ENCODE measurements around the gene EFS. TPM values are rescaled to one million over a fixed set of nuclear protein-coding genes. Genes with fewer than 3 reads are reported as not detected.

Gene EFS
- total RNA-seq, 4 donors from 2014 or later = 10.6 to 22.6 (median 14.6) TPM

DNA sequence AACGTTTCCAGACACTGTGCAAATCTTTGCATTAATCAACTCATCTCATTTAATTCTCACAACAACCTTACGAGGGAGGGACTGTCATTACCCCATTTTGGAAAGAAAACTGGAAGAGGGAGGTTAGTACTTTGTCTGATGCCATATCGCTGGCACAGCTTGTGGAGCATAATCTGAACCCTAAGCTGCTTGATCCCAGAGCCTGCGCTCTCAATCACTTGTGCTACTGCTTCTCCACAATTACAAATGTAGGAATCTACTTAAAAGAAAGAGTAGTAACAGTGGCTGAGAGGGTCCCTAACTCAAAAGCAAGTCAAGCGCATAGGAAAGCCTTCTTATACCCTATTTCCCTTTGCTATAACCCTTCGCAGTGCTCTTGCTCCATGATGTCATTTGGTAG lies 3.2 kb downstream of the EFS start:
- Histone ChIP-seq H3K4me1 (peaks cover 0 to 83% (median 16%) of the 10 kb centered on the region in 3 donors), H3K36me3 (peaks cover 0 to 35% of the 10 kb centered on the region in 2 donors), H3K27me3 (peaks cover 5% of the 10 kb centered on the region), H3K4me3 (no peak overlapping the region), H3K9me3 (no peaks in the 10 kb centered on the region), H3K27ac (peak overlapping the region in 3 of 4 donors; percentile 49 to 63 (median 60))
- ATAC-seq = no peak
- 64 to 66% methylated on average over 4 to 6 of the region's 6 CpGs for WGBS, 2 donors (ENCODE audit: low coverage in 1 of 2)
- TF ChIP-seq, protein P1, sequence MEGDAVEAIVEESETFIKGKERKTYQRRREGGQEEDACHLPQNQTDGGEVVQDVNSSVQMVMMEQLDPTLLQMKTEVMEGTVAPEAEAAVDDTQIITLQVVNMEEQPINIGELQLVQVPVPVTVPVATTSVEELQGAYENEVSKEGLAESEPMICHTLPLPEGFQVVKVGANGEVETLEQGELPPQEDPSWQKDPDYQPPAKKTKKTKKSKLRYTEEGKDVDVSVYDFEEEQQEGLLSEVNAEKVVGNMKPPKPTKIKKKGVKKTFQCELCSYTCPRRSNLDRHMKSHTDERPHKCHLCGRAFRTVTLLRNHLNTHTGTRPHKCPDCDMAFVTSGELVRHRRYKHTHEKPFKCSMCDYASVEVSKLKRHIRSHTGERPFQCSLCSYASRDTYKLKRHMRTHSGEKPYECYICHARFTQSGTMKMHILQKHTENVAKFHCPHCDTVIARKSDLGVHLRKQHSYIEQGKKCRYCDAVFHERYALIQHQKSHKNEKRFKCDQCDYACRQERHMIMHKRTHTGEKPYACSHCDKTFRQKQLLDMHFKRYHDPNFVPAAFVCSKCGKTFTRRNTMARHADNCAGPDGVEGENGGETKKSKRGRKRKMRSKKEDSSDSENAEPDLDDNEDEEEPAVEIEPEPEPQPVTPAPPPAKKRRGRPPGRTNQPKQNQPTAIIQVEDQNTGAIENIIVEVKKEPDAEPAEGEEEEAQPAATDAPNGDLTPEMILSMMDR (IDR thresholded peaks at IDR 0.05) = no peak
- TF ChIP-seq POLR2A (IDR thresholded peaks at IDR 0.05) (no peak), EP300 (IDR thresholded peaks at IDR 0.05) (no peak), POLR2AphosphoS5 (IDR thresholded peaks at IDR 0.05) (no peak)

DNA sequence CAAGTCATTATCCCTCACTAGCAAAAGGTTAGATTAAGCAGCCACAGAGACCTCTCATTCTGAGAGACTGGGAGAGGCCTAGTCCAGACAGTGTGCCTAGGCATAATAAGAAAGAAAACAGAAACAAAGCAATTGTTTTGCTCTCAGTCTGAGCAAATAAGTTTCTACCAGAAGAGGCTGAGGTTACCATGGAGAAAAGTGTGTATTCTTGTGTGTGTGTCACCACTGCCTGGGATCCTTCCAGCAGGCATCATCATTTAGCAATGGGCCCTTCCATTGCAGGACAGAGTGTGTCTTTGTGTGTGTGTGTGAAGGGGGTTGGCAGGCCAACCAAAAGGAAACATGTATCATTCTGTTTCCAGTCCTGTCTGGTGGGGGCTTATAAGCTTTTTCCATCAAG lies 3.7 kb downstream of the EFS start:
- H3K4me1 ChIP-seq = peaks cover 0 to 79% (median 16%) of the 10 kb centered on the region in 3 donors
- no peaks in the 10 kb centered on the region for H3K9me3 ChIP-seq
- peak; percentile 26 for ATAC-seq
- H3K36me3 ChIP-seq = peaks cover 0 to 40% of the 10 kb centered on the region in 2 donors
- H3K27me3 ChIP-seq = peaks cover 5% of the 10 kb centered on the region
- H3K27ac ChIP-seq = peak overlapping the region in 3 of 4 donors; percentile 60 to 63 (median 63)
- TF ChIP-seq POLR2A (IDR thresholded peaks at IDR 0.05) = peak in 1 of 2 donors; percentile 1
- no peak for TF ChIP-seq EP300 (IDR thresholded peaks at IDR 0.05)
- TF ChIP-seq, protein P1 (IDR thresholded peaks at IDR 0.05) = no peak
- TF ChIP-seq POLR2AphosphoS5 (IDR thresholded peaks at IDR 0.05) = peak; percentile 65
- H3K4me3 ChIP-seq = no peak overlapping the region

DNA sequence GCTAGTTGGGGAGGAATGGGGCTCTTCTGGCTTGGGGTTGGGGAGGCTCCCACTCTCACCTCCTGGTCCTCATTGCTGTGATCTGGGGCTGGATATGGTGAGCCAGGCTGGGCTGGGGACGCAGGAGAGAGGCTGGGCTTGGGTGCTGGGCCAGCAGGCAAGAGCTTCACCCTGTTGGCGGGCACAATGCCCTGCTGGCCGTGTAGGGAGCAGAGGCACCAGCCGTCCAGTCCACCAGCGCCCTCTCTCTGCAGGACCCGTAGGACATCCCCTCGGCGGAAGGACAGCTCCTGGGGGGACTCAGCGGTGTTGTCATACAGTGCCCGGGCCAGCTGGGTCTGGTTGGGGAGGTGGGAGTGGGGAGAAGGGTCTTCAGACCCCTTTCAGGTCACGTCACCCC lies 4.5 kb downstream of the EFS start:
- no peak for TF ChIP-seq POLR2AphosphoS5 (IDR thresholded peaks at IDR 0.05)
- TF ChIP-seq POLR2A (IDR thresholded peaks at IDR 0.05) = no peak
- no peak for TF ChIP-seq EP300 (IDR thresholded peaks at IDR 0.05)
- TF ChIP-seq, protein P1 (IDR thresholded peaks at IDR 0.05) = no peak
- Histone ChIP-seq H3K27ac (peak overlapping the region in 3 of 4 donors; percentile 60 to 63 (median 63)), H3K36me3 (peaks cover 0 to 45% of the 10 kb centered on the region in 2 donors), H3K4me3 (no peak overlapping the region), H3K27me3 (peaks cover 5% of the 10 kb centered on the region), H3K4me1 (peaks cover 0 to 71% (median 14%) of the 10 kb centered on the region in 3 donors), H3K9me3 (no peaks in the 10 kb centered on the region)
- no peak for ATAC-seq
- 65% methylated on average over 6 of the region's 11 CpGs; no CpG with 5 or more reads in 1 of the 2 donors for WGBS, 2 donors (ENCODE audit: low coverage in 1 of 2)

DNA sequence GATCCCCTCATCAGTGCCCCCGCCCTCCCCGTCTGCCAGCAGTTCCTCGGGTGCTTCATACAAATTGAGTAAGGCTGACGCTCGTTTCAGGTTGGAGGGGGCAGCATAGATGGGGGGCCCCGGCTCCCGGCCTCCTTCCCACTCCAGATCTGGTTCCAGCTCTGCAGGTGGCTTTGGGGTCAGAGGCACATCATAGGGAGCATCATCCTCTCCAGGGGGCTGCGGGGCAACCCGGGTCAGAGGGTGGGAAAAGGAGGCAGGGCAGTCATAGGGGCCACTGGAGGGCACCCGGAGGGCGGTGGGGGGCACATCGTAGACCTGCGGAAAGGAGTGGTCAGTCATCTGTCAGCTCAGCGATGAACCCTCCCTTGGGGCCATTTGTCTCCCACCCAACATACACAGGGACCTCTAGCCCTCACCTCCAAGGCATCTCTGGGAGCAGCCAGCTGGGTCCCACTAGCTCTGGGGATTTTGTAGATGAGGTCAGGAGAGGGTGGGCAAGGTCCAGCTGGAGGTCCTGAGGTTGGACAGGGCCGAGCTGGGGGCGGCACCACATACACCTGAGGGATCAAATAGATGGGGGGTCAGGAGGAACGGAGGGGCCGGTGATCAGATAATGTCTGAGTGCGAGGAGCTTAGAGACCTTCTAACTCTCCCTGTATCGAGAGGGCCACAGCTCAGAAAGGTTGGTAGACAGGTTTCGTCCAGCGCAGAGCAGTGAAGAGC lies 5.1 kb downstream of the EFS start:
- TF ChIP-seq, protein P1 (IDR thresholded peaks at IDR 0.05) = no peak
- TF ChIP-seq POLR2AphosphoS5 (IDR thresholded peaks at IDR 0.05) (no peak), POLR2A (IDR thresholded peaks at IDR 0.05) (no peak), EP300 (IDR thresholded peaks at IDR 0.05) (no peak)
- Histone ChIP-seq H3K4me1 (peaks cover 0 to 66% (median 11%) of the 10 kb centered on the region in 3 donors), H3K36me3 (peaks cover 0 to 45% of the 10 kb centered on the region in 2 donors), H3K9me3 (no peaks in the 10 kb centered on the region), H3K27me3 (no peaks in the 10 kb centered on the region), H3K4me3 (no peak overlapping the region), H3K27ac (peak overlapping the region in 3 of 4 donors; percentile 60 to 63 (median 63))
- 78% methylated on average over 6 of the region's 22 CpGs; no CpG with 5 or more reads in 1 of the 2 donors for WGBS, 2 donors (ENCODE audit: low coverage in 1 of 2)
- ATAC-seq = no peak

All from gastroesophageal sphincter (tissue), 4 donors.